T-helper 22 cell (primary cell): Measurements from ENCODE around the gene GPR101.
"Not testable (repeated sequence)": the region's sequence is repeated elsewhere in the genome, so short reads cannot be mapped to it uniquely, and the experiment has no call there.

Experiments
- DNase-seq: peaks from one replicate; pipeline ENCODE4 v3.0.0-alpha.2; 2020; ENCODE audit warnings: low read depth

GPR101 gene

GRCh38 chrX:137025930-137026329 lies 7.9 kb downstream of the GPR101 start:
- DNase-seq: no peak

- not testable (repeated sequence) for DNase-seq
Observed at GRCh38 chrX:137000236-137000635, 33.6 kb downstream of the GPR101 start.

- DNase-seq: no peak
Observed at GRCh38 chrX:136999024-136999423, 34.8 kb downstream of the GPR101 start.
